Lung (tissue), 12 donors: ENCODE results near the gene ACVR1C. TPM values are rescaled to one million over a fixed set of nuclear protein-coding genes. Genes with fewer than 3 reads are reported as not detected.

ENCODE experiments used
- ATAC-seq: fragments of 200-7000 bp; cut with Tn5 transposase; one replicate; pipeline ENCODE4 v1.9.1; 2020; ENCODE audit warnings: moderate number of reproducible peaks; ENCODE audit not compliant: insufficient read depth, low FRiP score
- DNase-seq, 3 donors: peaks; one replicate each; pipeline ENCODE4 v3.0.0-alpha.2; 2013 to 2017
- H3K27ac ChIP-seq, 2 donors: one replicate each; pipeline ENCODE4 v1.5.1; 2013; ENCODE audit warnings: mild to moderate bottlenecking in 2 of 2, moderate library complexity in 2 of 2, control low read depth in 1 of 2, inconsistent platforms in 1 of 2, low read depth in 1 of 2, low read length in 1 of 2
- H3K27me3 ChIP-seq, 3 donors: one replicate each; pipeline ENCODE4 v1.5.1; 2013; ENCODE audit warnings: low read length in 2 of 3; ENCODE audit not compliant: control insufficient read depth in 3 of 3, insufficient read depth in 3 of 3
- H3K36me3 ChIP-seq, 4 donors: one replicate each; pipeline ENCODE4 v1.5.1; 2013; ENCODE audit warnings: low read length in 4 of 4, mild to moderate bottlenecking in 1 of 4, moderate library complexity in 1 of 4; ENCODE audit not compliant: control insufficient read depth in 4 of 4, insufficient read depth in 4 of 4
- H3K4me1 ChIP-seq, 5 donors: one replicate each; pipeline ENCODE4 v1.5.1; 2013; ENCODE audit warnings: low read length in 5 of 5, mild to moderate bottlenecking in 2 of 5, moderate library complexity in 1 of 5; ENCODE audit not compliant: control insufficient read depth in 5 of 5, insufficient read depth in 5 of 5
- H3K4me3 ChIP-seq: one replicate; pipeline ENCODE4 v1.5.1; 2013; ENCODE audit warnings: mild to moderate bottlenecking, control low read depth, moderate library complexity
- H3K9ac ChIP-seq, 2 donors: one replicate each; pipeline ENCODE4 v1.5.1; 2013; ENCODE audit warnings: low read length in 2 of 2, control low read depth in 1 of 2; ENCODE audit not compliant: insufficient read depth in 1 of 2
- H3K9me3 ChIP-seq, 4 donors: one replicate each; pipeline ENCODE4 v1.5.1; 2013; ENCODE audit warnings: low read length in 3 of 4, mild to moderate bottlenecking in 1 of 4, moderate library complexity in 1 of 4; ENCODE audit not compliant: control insufficient read depth in 4 of 4, insufficient read depth in 3 of 4
- WGBS, 2 donors: extraction: QIAGEN DNeasy Blood & Tissue Kit; methylation state at CpG; one replicate each; pipeline ENCODE4 v1.1.7; 2013; 5-methylcytosine and 5-hydroxymethylcytosine counted together
- polyA plus RNA-seq, 2 donors: library from polyadenylated mRNA; stranded (reverse); fragments of 200-250 nt; gene quantifications; one replicate each; pipeline ENCODE4 v1.2.1, GENCODE V29; 2013
- total RNA-seq, 2 donors: library from RNA; depleted of rRNA in 1 of 2; stranded (reverse); fragments of >200 nt in 1 of 2; gene quantifications; one replicate each; pipeline ENCODE4 v1.2.1, GENCODE V29; 2014 to 2021
- TF ChIP-seq, protein P1 (sequence below): IDR thresholded peaks from 2 replicates; pipeline ENCODE4 v1.5.1; 2012; ENCODE audit warnings: mild to moderate bottlenecking; ENCODE audit errors: control extremely low read depth, extremely low read depth
- donor health status: control.
- donor health status: control.
- donor health status: Bipolar disorder and iron deficiency.
- donor health status: healthy.
- donor health status: DM: yes; HTN: yes; CAD: no.

ACVR1C gene
- total and polyA plus RNA-seq, 4 donors = 0.08 to 1.9 (median 0.59) TPM

DNA sequence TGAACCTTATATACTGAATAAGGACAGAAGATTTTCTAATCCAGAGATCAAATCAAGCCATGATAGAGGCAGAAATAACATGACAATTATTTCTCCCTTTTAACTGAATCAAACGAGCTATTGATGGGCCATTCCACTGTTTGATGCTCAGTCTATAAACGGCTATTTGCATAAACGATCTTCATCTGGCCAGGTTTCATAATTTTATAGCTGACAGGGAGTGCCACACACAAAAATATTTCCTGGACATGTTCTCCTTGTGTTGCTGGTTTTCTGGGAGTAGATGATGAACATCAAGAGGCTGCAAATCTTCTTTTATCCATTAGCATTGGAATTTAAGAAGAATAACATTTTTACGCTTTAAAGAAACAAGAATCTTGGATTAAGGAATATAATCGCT is 63.1 kb downstream of the ACVR1C start:
- Histone ChIP-seq H3K4me3 (no peak overlapping the region), H3K9ac (no peak overlapping the region), H3K4me1 (no peaks in the 10 kb centered on the region), H3K27me3 (no peaks in the 10 kb centered on the region), H3K27ac (no peak overlapping the region), H3K9me3 (no peaks in the 10 kb centered on the region), H3K36me3 (no peaks in the 10 kb centered on the region)
- TF ChIP-seq, protein P1, sequence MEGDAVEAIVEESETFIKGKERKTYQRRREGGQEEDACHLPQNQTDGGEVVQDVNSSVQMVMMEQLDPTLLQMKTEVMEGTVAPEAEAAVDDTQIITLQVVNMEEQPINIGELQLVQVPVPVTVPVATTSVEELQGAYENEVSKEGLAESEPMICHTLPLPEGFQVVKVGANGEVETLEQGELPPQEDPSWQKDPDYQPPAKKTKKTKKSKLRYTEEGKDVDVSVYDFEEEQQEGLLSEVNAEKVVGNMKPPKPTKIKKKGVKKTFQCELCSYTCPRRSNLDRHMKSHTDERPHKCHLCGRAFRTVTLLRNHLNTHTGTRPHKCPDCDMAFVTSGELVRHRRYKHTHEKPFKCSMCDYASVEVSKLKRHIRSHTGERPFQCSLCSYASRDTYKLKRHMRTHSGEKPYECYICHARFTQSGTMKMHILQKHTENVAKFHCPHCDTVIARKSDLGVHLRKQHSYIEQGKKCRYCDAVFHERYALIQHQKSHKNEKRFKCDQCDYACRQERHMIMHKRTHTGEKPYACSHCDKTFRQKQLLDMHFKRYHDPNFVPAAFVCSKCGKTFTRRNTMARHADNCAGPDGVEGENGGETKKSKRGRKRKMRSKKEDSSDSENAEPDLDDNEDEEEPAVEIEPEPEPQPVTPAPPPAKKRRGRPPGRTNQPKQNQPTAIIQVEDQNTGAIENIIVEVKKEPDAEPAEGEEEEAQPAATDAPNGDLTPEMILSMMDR = no peak
- WGBS, 2 donors = 92 to 94% methylated on average over 5 of the region's 5 CpGs
- DNase-seq (no peak), ATAC-seq (no peak)

DNA sequence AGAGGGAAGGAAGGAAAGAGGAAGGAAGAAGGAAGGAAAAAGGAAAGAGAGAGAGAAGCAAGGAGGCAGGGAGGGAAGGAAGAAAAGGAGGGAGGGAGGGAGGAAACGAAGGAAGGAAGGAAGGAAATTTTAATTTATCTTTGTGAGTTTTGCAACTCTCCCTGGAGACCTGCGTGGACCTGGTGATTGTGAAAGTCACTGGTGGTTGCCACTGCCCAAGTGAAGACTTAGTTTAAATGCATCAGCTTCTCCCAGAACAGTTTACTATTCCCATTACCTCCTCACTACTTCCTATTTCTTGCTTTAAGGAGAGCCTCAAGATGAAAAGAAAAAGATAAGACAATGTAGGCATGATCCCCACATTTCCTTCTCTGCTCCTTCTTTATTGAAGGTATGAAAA is 68.8 kb downstream of the ACVR1C start:
- ATAC-seq = no peak
- no peak overlapping the region for H3K4me3 ChIP-seq
- H3K27me3 ChIP-seq = no peaks in the 10 kb centered on the region
- H3K36me3 ChIP-seq = no peaks in the 10 kb centered on the region
- TF ChIP-seq, protein P1 = no peak
- H3K9ac ChIP-seq = no peak overlapping the region
- no peaks in the 10 kb centered on the region for H3K4me1 ChIP-seq
- H3K27ac ChIP-seq = no peak overlapping the region
- no peak for DNase-seq
- WGBS, 2 donors = 26 to 47% methylated on average over 2 of the region's 2 CpGs
- H3K9me3 ChIP-seq = no peaks in the 10 kb centered on the region

DNA sequence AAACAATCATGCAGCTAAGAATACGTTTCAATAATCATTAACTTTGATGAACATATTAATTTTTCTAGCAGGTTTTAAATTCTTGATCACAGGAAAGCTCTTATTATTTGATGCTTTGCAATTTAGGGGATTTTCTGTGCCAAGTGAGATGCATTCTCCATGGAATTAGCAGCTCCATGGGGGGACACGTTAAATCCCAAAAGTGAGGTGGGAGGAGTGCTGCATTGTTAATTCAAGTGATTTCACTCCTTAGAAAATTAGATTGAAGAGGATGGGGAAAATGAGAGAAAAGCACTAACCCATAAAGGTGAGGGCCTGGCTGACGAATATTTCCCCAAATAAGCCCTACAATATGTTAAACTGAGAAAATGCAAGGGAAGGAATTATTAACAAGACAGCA is 69.2 kb downstream of the ACVR1C start:
- H3K9me3 ChIP-seq = no peaks in the 10 kb centered on the region
- H3K36me3 ChIP-seq = no peaks in the 10 kb centered on the region
- no peaks in the 10 kb centered on the region for H3K4me1 ChIP-seq
- 49 to 68% methylated on average over 3 of the region's 3 CpGs for WGBS, 2 donors
- TF ChIP-seq, protein P1 = no peak
- no peak for DNase-seq
- ATAC-seq = no peak
- H3K9ac ChIP-seq = no peak overlapping the region
- no peaks in the 10 kb centered on the region for H3K27me3 ChIP-seq
- H3K27ac ChIP-seq = no peak overlapping the region
- H3K4me3 ChIP-seq = no peak overlapping the region

DNA sequence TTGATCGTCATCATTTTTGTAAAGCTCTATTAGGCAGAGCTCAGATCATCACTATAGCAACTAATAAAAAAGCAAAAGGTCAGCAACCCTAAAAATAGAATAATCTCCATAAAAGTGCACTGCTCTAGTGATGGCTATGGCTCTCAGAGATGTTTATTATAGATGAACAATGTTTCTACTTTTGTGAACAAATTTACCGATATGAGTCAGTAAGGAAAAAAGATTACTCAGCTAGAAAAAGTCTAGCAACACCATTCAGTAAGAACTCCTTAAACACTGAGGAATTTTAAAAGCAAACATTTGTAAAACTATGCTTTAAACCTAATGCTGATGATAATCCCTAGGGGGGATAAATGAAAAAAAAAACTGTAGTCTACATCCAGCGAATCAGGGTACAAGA is 69.6 kb downstream of the ACVR1C start:
- no peaks in the 10 kb centered on the region for H3K4me1 ChIP-seq
- TF ChIP-seq, protein P1 = no peak
- no peaks in the 10 kb centered on the region for H3K9me3 ChIP-seq
- H3K27me3 ChIP-seq = no peaks in the 10 kb centered on the region
- 71 to 87% methylated on average over 3 of the region's 3 CpGs for WGBS, 2 donors
- H3K27ac ChIP-seq = no peak overlapping the region
- H3K36me3 ChIP-seq = no peaks in the 10 kb centered on the region
- no peak overlapping the region for H3K9ac ChIP-seq
- DNase-seq (no peak), ATAC-seq (no peak)
- no peak overlapping the region for H3K4me3 ChIP-seq
